ENCODE data around the gene GALNT7.

GRCh38 chr4:173367946-173368345 lies 199.3 kb downstream of the GALNT7 start:
- TF ChIP-seq CTCF (IDR thresholded peaks at IDR 0.05) = no peak
- no peak for TF ChIP-seq POLR2A (IDR thresholded peaks at IDR 0.05)
